Measurements from ENCODE around the gene ARAP1.

The ARAP1 gene

DNA sequence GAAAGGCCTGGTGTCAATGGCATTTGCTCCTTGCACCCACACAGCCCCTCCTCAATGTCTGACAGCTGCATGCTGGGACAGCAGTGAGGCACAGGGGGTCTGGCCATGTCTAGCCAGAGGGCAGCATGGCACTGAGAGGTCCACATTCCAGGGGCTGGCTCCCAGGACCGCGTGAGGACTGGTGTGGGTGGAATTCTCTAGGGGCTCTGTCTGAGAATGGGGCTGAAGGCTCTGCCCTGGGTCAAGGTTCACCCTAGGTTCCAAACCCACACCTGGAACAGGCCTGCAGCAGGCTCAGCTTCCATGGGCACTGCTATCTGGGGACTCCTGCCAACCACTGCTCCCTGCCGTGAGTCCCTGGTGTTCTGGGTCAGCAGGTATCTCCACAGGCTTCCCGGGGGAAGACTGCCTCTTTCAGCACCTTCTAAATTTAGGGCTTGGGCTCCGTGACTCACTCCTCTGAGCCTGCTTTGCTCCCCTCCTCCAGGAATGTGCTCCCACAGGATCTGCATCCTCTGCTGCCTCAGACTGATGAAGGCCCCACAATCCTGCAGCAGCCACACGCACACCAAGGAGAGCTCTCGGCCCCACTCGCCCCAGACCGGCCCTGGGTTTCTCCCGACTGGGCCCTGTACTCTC, 37.4 kb upstream of the ARAP1 start:
- no peak for DNase-seq (ENCODE audit: low read depth, low spot score)
- no peaks in the 10 kb centered on the region for H3K9me3 ChIP-seq (ENCODE audit: low read depth, low read length)
- no peaks in the 10 kb centered on the region for H3K36me3 ChIP-seq (ENCODE audit: insufficient read depth, low read length)
- H3K9ac ChIP-seq (ENCODE audit: insufficient read length): no peak overlapping the region
- no peak overlapping the region for H3K27ac ChIP-seq
- TF ChIP-seq FOXP2 (optimal IDR thresholded peaks at IDR 0.05; ENCODE audit: control extremely low read depth, extremely low read length, insufficient read depth): no peak
- TF ChIP-seq EZH2 (IDR thresholded peaks at IDR 0.05): no peak
- no peak for TF ChIP-seq POLR2AphosphoS5 (IDR thresholded peaks at IDR 0.05; ENCODE audit: borderline replicate concordance, low read depth, low read length)
- H3K4me3 ChIP-seq: no peak overlapping the region

DNA sequence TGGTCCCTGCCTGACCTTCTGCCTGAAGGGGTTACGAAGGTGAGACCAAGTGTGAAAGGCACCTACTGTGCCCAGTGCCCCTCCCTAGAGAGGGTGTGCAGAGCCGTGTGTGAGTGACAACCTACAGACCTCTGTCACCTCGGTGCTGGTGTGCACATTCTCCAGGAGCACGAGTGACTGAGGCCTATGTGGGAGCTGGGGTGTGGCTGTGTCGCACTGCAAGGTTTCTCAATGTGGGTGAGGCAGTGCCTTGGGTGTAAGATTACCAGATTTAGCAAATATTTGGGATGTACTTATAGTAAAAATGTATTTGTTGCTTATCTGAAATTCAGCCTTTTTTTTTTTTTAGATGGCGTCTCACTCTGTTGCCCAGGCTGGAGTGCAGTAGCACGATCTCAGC, 36.0 kb upstream of the ARAP1 start:
- TF ChIP-seq POLR2AphosphoS5 (IDR thresholded peaks at IDR 0.05; ENCODE audit: borderline replicate concordance, low read depth, low read length) (no peak), FOXP2 (optimal IDR thresholded peaks at IDR 0.05; ENCODE audit: control extremely low read depth, extremely low read length, insufficient read depth) (no peak), EZH2 (IDR thresholded peaks at IDR 0.05) (no peak)
- H3K27ac ChIP-seq: no peak overlapping the region
- DNase-seq (ENCODE audit: low read depth, low spot score): no peak
- no peaks in the 10 kb centered on the region for H3K36me3 ChIP-seq (ENCODE audit: insufficient read depth, low read length)
- H3K9ac ChIP-seq (ENCODE audit: insufficient read length): no peak overlapping the region
- H3K4me3 ChIP-seq: no peak overlapping the region
- H3K9me3 ChIP-seq (ENCODE audit: low read depth, low read length): no peaks in the 10 kb centered on the region

DNA sequence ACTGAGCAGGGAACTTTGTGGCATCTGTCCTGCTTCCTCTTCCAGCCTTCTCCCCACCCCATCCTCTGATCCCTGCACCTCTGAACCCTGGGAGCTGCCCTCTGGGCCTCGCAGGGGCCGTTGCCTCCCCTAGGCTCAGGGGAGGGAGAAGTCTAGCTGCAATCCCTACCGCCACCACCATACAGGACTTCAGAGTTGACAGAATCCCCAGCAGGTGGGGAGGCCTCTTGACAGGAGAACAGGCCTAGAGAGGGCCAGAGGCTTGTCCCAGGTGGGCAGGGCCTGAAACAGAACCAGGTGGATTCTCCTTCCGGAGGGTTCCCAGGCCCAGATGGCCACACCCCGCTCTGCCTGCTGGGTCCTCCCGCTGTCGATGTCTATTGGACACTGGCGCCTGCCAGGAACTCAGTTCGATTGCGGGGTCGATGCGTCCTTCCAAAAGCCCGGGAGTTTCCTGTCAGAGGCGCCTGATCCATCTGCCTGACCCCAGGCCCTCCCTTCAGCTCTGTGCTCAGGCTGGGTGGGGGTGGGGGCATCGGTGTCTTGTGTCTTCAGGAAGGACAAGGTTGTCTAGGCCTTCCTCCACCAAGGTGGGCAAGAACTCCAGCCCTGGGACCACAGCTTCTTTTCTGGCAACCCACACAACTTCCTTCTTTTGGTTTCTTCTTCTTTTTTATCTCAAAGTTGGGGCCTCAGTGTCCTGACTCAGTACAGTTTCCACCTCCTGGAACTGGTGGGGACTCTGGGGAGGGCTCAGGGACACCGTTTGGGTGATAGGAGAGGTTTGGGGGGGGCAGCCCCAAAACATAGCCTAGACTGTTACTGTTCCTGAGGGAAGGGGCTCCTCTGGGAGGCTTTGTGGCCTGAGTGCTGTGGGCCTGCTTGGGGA, 35.3 kb upstream of the ARAP1 start:
- no peak for DNase-seq (ENCODE audit: low read depth, low spot score)
- no peak overlapping the region for H3K9ac ChIP-seq (ENCODE audit: insufficient read length)

DNA sequence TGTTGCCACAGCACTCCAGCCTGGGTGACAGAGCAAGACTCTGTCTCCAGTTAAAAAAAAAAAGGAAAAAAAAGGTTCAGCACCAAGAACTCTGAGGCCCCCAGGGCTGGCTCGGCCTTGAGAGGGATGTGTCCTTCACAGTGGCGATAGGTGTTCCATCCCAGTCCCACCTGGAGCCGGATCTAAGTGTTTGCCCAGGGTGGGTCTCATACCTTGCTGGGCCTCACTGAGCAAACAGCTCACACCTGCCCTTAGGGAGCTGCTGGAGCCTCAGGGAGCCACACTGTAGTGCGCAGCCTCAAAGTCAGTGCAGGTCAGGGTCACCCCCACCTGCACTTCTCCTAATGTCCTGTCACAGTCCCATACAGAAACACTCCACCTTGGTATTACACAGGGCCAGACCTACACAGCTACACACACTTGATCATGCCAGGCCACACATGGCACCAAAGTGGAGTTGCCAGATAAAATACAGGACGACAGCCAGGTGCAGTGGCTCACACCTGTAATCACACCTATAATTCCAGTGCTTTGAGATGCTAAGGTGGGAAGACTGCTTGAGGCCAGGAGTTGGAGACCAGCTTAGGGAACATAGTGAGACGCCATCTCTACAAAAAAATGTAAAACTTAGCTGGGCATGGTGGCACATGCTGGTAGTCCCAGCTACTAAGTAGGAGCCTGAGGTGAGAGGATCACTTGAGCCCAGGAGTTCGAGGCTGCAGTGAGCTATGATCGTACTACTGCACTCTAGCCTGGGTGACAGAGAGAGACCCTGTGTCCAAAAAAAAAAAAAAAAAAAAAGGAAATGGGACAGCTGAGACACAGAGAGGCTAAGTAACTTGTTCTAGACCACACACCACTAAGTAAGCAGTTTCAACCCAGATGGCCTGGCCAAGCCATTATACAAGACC, 34.4 kb upstream of the ARAP1 start:
- Histone ChIP-seq H3K4me3 (no peak overlapping the region), H3K36me3 (ENCODE audit: insufficient read depth, low read length) (no peaks in the 10 kb centered on the region), H3K9me3 (ENCODE audit: low read depth, low read length) (no peaks in the 10 kb centered on the region), H3K27ac (no peak overlapping the region), H3K9ac (ENCODE audit: insufficient read length) (no peak overlapping the region)
- no peak for DNase-seq (ENCODE audit: low read depth, low spot score)
- TF ChIP-seq EZH2 (IDR thresholded peaks at IDR 0.05): no peak
- no peak for TF ChIP-seq POLR2AphosphoS5 (IDR thresholded peaks at IDR 0.05; ENCODE audit: borderline replicate concordance, low read depth, low read length)
- no peak for TF ChIP-seq FOXP2 (optimal IDR thresholded peaks at IDR 0.05; ENCODE audit: control extremely low read depth, extremely low read length, insufficient read depth)

More for the DNA sequence above, 35.3 kb upstream of the ARAP1 start:
- TF ChIP-seq POLR2AphosphoS5 (IDR thresholded peaks at IDR 0.05; ENCODE audit: borderline replicate concordance, low read depth, low read length) (no peak), EZH2 (IDR thresholded peaks at IDR 0.05) (no peak), FOXP2 (optimal IDR thresholded peaks at IDR 0.05; ENCODE audit: control extremely low read depth, extremely low read length, insufficient read depth) (no peak)
- no peaks in the 10 kb centered on the region for H3K36me3 ChIP-seq (ENCODE audit: insufficient read depth, low read length)
- H3K9me3 ChIP-seq (ENCODE audit: low read depth, low read length): no peaks in the 10 kb centered on the region
- no peak overlapping the region for H3K4me3 ChIP-seq
- no peak overlapping the region for H3K27ac ChIP-seq

DNA sequence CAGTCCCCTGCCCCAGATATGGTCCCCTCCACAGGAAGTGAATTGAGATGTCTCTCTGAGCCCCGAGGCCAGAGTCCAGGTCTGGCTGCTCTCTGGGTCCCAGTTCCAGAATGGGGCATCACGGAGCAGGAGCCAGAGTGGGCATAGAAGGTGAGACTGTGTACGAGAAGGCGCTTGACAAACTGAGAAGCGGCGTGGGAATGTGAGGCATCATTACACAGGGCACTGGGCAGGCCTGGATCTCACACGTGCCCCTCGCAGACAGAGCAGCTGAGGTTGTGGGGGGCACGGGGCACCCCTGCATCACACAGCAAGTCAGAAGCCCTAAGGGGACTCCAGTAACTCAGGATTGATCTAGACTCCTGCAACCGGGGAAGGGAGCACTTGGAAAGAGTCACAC, 32.5 kb upstream of the ARAP1 start:
- Histone ChIP-seq H3K4me3 (no peak overlapping the region), H3K27ac (no peak overlapping the region), H3K9me3 (ENCODE audit: low read depth, low read length) (no peaks in the 10 kb centered on the region), H3K36me3 (ENCODE audit: insufficient read depth, low read length) (no peaks in the 10 kb centered on the region), H3K9ac (ENCODE audit: insufficient read length) (no peak overlapping the region)
- no peak for TF ChIP-seq FOXP2 (optimal IDR thresholded peaks at IDR 0.05; ENCODE audit: control extremely low read depth, extremely low read length, insufficient read depth)
- no peak for TF ChIP-seq POLR2AphosphoS5 (IDR thresholded peaks at IDR 0.05; ENCODE audit: borderline replicate concordance, low read depth, low read length)
- TF ChIP-seq EZH2 (IDR thresholded peaks at IDR 0.05): no peak
- no peak for DNase-seq (ENCODE audit: low read depth, low spot score)

DNA sequence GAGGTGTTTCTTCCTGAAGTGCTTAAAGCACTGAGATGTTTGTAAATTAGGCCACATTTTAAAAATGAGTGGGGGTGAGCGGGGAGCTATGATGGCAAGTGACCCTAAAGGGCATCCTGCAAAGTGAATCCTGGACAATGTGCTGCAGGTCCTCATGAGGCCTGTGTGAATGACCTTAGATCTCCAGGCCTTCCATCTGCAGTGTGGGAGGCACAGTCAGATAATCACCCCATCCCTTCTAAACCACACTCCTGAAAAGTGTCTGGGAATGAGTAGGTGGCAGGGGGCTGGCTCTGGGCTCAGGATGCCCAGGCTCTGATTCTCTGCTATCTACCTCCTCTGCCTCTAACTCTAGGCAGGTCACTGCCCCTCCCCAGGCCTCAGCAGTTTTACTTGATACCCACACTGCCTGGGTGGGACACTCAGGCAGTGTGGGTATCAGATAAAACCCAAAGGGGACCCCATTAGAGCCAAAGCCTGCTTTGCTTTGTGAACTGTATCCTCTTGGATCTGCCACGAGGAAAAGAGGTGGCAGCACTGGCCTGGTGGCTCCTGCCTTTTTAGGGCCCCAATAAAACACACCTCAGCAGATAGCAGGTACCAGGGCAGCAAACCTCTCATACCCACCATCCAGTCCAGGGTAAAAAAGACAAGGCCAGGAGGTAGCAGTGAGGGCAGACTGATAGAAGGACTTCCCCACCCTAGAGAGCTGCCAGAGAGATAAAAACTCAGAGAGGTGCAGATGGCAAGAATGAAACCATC, 31.1 kb upstream of the ARAP1 start:
- Histone ChIP-seq H3K4me3 (no peak overlapping the region), H3K9ac (ENCODE audit: insufficient read length) (no peak overlapping the region), H3K27ac (no peak overlapping the region), H3K9me3 (ENCODE audit: low read depth, low read length) (no peaks in the 10 kb centered on the region), H3K36me3 (ENCODE audit: insufficient read depth, low read length) (no peaks in the 10 kb centered on the region)
- TF ChIP-seq POLR2AphosphoS5 (IDR thresholded peaks at IDR 0.05; ENCODE audit: borderline replicate concordance, low read depth, low read length) (no peak), EZH2 (IDR thresholded peaks at IDR 0.05) (no peak), FOXP2 (optimal IDR thresholded peaks at IDR 0.05; ENCODE audit: control extremely low read depth, extremely low read length, insufficient read depth) (no peak)
- no peak for DNase-seq (ENCODE audit: low read depth, low spot score)

DNA sequence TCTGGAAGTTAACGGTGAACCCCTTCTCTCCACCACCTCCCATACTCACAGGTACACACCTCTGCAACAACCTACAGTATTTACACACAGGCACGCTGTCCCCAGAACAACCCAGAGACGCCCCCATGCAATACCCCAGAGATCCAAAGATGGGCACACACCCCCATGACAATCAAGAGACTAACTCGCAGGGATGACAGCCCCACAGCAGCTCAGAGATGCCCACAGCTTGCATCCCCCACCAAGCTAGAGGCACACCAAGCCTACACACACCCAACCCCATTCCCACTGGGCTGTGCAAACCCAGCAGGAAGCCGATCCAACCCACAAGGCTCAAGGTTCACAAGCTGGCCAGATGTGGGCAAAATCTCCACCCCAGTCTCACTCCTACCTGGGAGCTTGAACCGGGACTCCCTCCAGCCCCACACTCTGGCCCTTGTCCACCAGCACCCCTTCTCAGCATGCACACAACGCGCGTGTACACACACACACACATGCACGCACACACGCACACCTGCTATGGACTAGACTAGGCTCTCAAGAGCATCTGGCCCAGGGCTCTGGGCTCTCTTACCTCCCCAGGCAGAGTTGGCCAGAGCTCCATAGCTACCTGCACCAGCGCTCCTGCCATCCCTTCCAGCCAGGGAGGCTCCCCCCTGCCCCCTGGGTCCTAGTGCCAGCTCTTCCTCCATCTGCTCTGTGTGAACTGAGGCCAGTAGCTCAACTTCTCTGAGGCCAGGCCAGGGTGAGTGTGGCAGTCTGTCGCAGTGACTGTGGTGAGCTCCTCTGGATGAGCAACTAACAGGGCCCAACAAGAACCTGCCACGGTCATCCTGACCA, 30.1 kb upstream of the ARAP1 start:
- no peak overlapping the region for H3K9ac ChIP-seq (ENCODE audit: insufficient read length)
- no peak for TF ChIP-seq EZH2 (IDR thresholded peaks at IDR 0.05)
- TF ChIP-seq FOXP2 (optimal IDR thresholded peaks at IDR 0.05; ENCODE audit: control extremely low read depth, extremely low read length, insufficient read depth): no peak
- TF ChIP-seq POLR2AphosphoS5 (IDR thresholded peaks at IDR 0.05; ENCODE audit: borderline replicate concordance, low read depth, low read length): no peak
- H3K36me3 ChIP-seq (ENCODE audit: insufficient read depth, low read length): no peaks in the 10 kb centered on the region
- no peak overlapping the region for H3K27ac ChIP-seq
- no peaks in the 10 kb centered on the region for H3K9me3 ChIP-seq (ENCODE audit: low read depth, low read length)
- H3K4me3 ChIP-seq: peak overlapping the region; percentile 58
- no peak for DNase-seq (ENCODE audit: low read depth, low spot score)
